ENCODE measurements around the gene ATG16L1.

DNA sequence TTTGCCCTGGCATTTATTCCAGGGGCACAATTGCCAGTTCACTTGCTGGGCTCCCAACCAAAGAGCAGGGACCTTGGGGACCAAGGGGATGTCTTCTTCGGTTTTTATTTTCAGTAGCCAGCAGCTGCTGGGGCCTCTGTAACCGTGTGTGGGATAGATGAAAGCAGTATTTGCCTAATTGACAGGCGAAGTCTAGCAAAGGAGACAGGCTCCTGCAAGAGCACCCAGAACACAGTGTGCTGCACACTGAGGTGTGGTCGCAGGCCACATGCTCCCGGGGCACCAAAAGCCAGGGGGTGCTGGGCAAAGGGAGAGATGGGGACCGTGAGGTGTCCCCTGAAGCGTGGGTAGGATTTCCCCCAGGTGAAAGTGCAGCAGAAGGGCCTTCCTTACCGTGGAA, 61.4 kb downstream of the ATG16L1 start:
- TF ChIP-seq EZH2 (IDR thresholded peaks at IDR 0.05; ENCODE audit: insufficient read depth, poor library complexity, severe bottlenecking) (no peak), EZH2phosphoT487 (IDR thresholded peaks at IDR 0.05; ENCODE audit: insufficient read depth, low read depth) (no peak)
